Astrocyte of the spinal cord (primary cell): ENCODE results near the gene CLK1.

Experiments used
- DNase-seq: peaks from one replicate; pipeline ENCODE4 v3.0.0; 2011; ENCODE audit warnings: low read depth, low spot score
- H3K4me3 ChIP-seq: 2 replicates; pipeline ENCODE4 v1.5.1; 2011; ENCODE audit warnings: low read depth, mild to moderate bottlenecking, low read length, moderate library complexity
- in situ Hi-C: cut with HindIII; loops from 2 replicates; pipeline ENCODE4 v1.10.0; 2017; ENCODE audit warnings: low sequenced_read_pairs
- TF ChIP-seq, protein P1 (sequence below): IDR thresholded peaks from 2 replicates; pipeline ENCODE4 v1.5.1; 2012; ENCODE audit warnings: low read depth, mild to moderate bottlenecking, low read length, inconsistent platforms

The CLK1 gene

DNA sequence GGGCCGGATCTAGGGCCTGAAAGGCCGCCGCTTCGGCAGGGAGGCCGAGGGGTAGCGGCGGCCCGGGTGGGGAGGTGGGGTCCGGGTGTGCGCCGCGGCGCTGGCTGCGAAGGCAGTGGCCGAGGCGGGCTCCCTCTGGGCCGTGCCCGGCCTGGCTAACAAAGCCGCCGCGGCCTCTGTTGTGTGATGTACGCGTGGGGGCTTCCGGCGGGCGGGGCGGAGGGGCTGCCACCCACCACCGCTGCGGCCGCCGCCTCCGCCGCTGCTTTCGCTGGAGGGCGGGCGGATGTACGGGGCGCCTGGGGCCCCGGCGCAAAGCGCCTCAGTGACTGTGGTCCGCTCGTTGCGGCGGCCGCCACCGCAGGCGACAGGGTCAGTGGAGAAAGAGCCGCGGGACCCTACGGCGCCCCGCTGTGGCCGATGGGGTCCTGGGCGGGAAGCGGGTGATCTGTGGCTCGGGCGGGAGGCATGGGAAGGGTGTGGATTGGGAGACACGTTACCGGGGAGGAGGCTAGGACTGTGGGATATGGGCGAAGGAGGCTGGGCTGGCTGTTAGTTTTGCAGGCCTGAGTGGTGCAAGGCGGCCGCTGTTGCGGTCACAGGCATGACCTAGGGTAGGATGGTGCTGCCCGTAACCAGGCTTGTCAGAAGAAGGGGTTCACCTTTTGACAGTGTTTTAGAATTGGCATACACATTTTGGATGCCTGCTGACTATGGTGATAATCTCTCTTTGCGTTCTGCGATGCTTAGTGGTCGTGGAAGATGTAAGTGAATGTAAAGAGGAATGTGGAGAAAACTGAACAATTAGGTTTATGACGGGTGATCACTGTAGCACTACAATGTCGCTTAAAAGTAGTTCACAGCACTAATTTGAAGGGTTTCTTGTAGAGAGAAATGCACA lies 52.1 kb downstream of the CLK1 start:
- peak overlapping the region; percentile 95 for H3K4me3 ChIP-seq
- peak; percentile 50 for DNase-seq
- TF ChIP-seq, protein P1, sequence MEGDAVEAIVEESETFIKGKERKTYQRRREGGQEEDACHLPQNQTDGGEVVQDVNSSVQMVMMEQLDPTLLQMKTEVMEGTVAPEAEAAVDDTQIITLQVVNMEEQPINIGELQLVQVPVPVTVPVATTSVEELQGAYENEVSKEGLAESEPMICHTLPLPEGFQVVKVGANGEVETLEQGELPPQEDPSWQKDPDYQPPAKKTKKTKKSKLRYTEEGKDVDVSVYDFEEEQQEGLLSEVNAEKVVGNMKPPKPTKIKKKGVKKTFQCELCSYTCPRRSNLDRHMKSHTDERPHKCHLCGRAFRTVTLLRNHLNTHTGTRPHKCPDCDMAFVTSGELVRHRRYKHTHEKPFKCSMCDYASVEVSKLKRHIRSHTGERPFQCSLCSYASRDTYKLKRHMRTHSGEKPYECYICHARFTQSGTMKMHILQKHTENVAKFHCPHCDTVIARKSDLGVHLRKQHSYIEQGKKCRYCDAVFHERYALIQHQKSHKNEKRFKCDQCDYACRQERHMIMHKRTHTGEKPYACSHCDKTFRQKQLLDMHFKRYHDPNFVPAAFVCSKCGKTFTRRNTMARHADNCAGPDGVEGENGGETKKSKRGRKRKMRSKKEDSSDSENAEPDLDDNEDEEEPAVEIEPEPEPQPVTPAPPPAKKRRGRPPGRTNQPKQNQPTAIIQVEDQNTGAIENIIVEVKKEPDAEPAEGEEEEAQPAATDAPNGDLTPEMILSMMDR, result peak; percentile 47
- in situ Hi-C loops, result no loop called here

DNA sequence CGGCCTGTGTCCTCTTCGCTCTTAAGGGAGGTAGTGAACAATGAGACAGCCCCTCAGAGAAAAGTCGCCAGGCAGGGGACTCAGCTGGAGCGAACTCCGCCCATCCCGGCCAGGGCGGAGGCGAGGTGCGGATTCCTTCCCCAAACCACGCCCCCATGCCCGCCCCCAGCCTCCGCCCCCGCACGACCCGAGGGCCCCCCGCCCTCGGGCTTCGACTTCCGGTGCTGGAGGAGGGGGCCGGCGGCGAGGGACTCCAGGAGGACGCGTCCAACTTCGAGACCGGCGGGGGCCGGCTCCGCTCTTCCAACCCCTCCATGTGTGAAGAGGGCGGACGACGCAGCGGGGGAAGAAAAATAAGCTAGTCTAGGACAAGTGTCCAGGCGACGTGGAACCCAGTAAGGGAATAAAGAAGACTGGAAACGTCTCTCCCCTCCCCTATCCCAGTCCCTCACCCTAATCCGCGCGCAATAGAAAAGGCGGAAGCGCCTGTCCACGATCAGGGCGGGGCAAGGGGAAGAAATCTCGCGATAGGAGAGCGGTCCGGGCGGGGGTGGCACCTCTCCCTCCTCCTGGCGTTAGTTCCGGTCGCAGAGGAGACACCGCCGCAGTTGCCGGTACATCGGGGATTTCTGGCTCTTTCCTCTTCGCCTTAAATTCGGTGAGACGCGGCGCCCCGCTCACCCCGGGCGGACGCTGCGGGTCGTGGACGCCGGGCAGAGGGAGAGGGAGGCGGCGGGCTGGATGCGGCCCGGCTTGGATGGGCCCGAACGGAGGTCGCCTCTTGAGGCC lies 52.9 kb downstream of the CLK1 start, which contains the start of gene BZW1:
Gene BZW1 (plus strand): TSS at position 578 of the 789 bp plus-strand sequence. CDS start 1,308 bp downstream, outside the sequence.
- DNase-seq, result peak; percentile 98
- peak within 1 kb of the TSS; percentile 95 for H3K4me3 ChIP-seq
- in situ Hi-C loops, result no loop called here
- TF ChIP-seq, protein P1, result no peak

DNA sequence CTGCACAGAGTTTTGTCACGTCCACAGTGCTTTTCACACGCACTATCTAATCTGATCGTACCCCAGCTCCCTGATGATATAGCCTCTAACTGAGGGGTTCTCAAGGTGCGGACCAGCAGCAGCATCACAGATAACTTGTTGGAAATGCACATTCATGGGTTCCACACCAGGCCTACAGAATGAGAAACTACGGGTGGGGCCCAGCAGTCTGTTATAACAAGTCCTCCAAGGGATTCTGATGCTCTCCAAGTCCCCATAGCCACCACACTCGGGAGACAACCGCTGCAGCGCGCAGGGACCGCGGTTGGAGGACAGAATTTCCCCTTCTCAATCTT lies 53.5 kb downstream of the CLK1 start:
- H3K4me3 ChIP-seq, result peak overlapping the region; percentile 95
- no peak for DNase-seq
- TF ChIP-seq, protein P1, result no peak
- in situ Hi-C loops, result no loop called here

DNA sequence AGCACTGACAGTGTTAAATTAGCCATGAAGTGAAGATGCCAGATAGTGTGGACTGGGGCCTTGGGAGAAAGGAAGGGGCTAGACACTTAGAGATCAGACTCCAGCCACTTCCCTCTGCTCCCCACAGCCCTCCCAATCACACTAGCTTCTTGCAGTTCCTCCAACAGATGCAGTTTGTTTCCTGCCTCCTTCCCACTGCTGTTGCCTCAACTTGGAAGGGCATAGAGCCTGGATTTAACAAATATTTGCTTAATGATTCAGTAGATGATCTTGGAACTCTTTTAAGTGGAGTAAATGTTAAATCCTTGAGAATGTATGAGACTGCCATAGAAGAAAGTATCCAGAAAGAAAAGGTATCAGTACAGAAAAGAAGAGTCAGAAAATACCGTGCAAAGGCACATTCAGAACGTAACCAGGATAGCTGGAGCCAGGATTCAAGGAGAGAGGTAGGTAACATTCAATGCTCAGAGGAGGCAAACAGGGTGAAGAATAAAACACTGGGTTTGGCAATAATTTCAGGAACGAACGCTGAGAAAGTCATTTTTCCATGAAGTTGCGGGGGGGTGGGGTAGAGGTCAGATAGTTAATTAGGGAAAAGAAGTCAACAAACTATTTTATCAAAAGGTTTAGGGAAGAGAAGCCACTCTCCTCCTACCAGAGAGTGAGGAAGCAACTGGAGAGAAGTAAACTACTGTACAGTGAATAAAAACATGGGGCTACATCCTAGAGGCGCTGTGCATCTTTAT lies 54.0 kb downstream of the CLK1 start:
- TF ChIP-seq, protein P1, result no peak
- in situ Hi-C loops, result no loop called here
- peak; percentile 82 for DNase-seq

DNA sequence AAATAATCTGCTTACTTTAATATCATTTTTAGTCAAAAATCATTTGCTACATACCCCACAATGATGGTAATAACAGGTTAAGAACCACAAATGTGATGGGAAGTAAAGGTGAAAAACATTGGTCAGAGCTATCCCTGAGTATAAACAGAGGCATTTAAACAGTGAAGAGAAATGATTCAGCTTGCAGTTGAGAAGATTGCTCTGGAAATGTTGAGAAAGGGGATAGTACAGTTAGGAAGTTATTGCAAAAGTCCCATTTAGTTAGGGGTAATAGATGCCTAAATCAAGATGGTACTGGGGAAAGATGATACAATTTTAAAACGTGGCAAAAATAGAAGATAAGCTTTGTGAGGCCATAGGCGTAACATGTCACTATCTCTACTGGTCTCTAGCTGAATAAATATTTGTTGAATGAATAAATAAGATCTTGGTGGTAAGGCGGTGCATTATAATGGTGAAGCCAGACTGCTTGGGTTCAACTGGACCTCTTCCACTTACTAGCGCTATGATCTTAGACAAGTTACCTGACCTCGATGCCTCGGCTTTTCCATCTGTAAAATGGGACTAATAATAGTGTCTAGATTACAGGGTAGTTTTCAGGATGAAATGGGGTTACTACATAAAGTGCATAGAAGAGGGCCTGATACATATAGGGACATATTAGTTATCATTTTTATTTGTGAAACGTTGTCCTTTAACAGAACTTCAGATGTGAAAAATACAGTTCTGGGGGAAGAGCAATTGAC lies 54.8 kb downstream of the CLK1 start:
- TF ChIP-seq, protein P1, result no peak
- no peak for DNase-seq
- H3K4me3 ChIP-seq, result no peak overlapping the region
- in situ Hi-C loops, result no loop called here

More for the DNA sequence above, 54.0 kb downstream of the CLK1 start:
- H3K4me3 ChIP-seq, result peak overlapping the region; percentile 95
